HepG2 (cell line): ENCODE measurements around the gene SEMA3F. TPM values are rescaled to one million over a fixed set of nuclear protein-coding genes. Genes with fewer than 3 reads are reported as not detected.

Source experiments
- ARNT ChIP-seq: fragments of 450-650 bp; IDR thresholded peaks from 2 replicates; pipeline ENCODE4 v1.6.1; 2017
- ASH2L ChIP-seq: fragments of 300-600, 200-600 bp; sonication (generic); IDR thresholded peaks from 2 replicates; pipeline ENCODE4 v1.7.0; 2017; ENCODE audit warnings: low read depth, mild to moderate bottlenecking, moderate library complexity, mixed read lengths, low read length; ENCODE audit not compliant: insufficient read length
- GRHL1 ChIP-seq: sonication (generic); formaldehyde crosslinking; conservative IDR thresholded peaks from 2 replicates; pipeline ENCODE4 v1.8.0; 2022; ENCODE audit warnings: missing genetic modification reagents
- HDAC1 ChIP-seq: sonication (generic); formaldehyde crosslinking; IDR thresholded peaks from 2 replicates; pipeline ENCODE4 v1.5.1; 2020; ENCODE audit warnings: mild to moderate bottlenecking, missing genetic modification reagents
- HNF4G ChIP-seq, 2 experiments: sonication (generic) in 1 of 2; formaldehyde crosslinking in 1 of 2; IDR thresholded peaks; 2 replicates each; pipeline versions ENCODE4 v1.4.0 to v1.6.1; 2011 to 2020; ENCODE audit warnings: borderline replicate concordance in 2 of 2, low read depth in 2 of 2, mild to moderate bottlenecking in 2 of 2, low read length in 1 of 2, missing genetic modification reagents in 1 of 2, moderate library complexity in 1 of 2
- KLF11 ChIP-seq: IDR thresholded peaks from 2 replicates; pipeline ENCODE4 v1.6.1; 2016; ENCODE audit warnings: missing compliant biosample characterization
- MAZ ChIP-seq, 2 experiments: sonication (generic) in 1 of 2; formaldehyde crosslinking in 1 of 2; IDR thresholded peaks; 2 replicates each; pipeline versions ENCODE4 v1.5.0 to v1.6.1; 2012 to 2020; ENCODE audit warnings: low read depth in 2 of 2, mild to moderate bottlenecking in 2 of 2, borderline replicate concordance in 1 of 2, improper control_type of control experiment in 1 of 2, low read length in 1 of 2, missing genetic modification reagents in 1 of 2, moderate library complexity in 1 of 2
- MYPOP ChIP-seq: sonication (generic); formaldehyde crosslinking; IDR thresholded peaks from 2 replicates; pipeline ENCODE4 v1.8.1; 2023; ENCODE audit warnings: mild to moderate bottlenecking, moderate library complexity, missing genetic modification reagents
- PITX1 ChIP-seq: sonication (generic); formaldehyde crosslinking; IDR thresholded peaks from 2 replicates; pipeline ENCODE4 v1.5.1; 2020; ENCODE audit warnings: mild to moderate bottlenecking, missing genetic modification reagents
- SALL1 ChIP-seq: sonication (generic); formaldehyde crosslinking; IDR thresholded peaks from 2 replicates; pipeline ENCODE4 v1.8.0; 2022; ENCODE audit warnings: mild to moderate bottlenecking, missing genetic modification reagents
- SMC3 ChIP-seq: IDR thresholded peaks from 2 replicates; pipeline ENCODE4 v1.6.1; 2011; ENCODE audit warnings: low read length, improper control_type of control experiment
- TBL1XR1 ChIP-seq: fragments of 150-350 bp; IDR thresholded peaks from 2 replicates; pipeline ENCODE4 v1.6.1; 2014; ENCODE audit warnings: borderline replicate concordance, low read length; ENCODE audit not compliant: partially characterized antibody
- TEAD3 ChIP-seq: optimal IDR thresholded peaks from 2 replicates; pipeline ENCODE3; 2016; ENCODE audit warnings: borderline replicate concordance
- THAP11 ChIP-seq: IDR thresholded peaks from 2 replicates; pipeline ENCODE4 v1.6.1; 2016; ENCODE audit warnings: missing biosample characterization, missing genetic modification reagents
- ZBTB3 ChIP-seq: sonication (generic); formaldehyde crosslinking; IDR thresholded peaks from 2 replicates; pipeline ENCODE4 v1.4.0; 2020; ENCODE audit warnings: low read depth, mild to moderate bottlenecking, moderate library complexity, missing genetic modification reagents, borderline replicate concordance
- ZBTB33 ChIP-seq: sonication (generic); formaldehyde crosslinking; IDR thresholded peaks from 2 replicates; pipeline ENCODE4 v1.4.0; 2020; ENCODE audit warnings: missing genetic modification reagents
- ZNF224 ChIP-seq: sonication (generic); formaldehyde crosslinking; IDR thresholded peaks from 2 replicates; pipeline ENCODE4 v1.5.0; 2020; ENCODE audit warnings: mild to moderate bottlenecking, missing genetic modification reagents
- ZNF256 ChIP-seq: sonication (generic); formaldehyde crosslinking; conservative IDR thresholded peaks from 2 replicates; pipeline ENCODE4 v1.4.0; 2020; ENCODE audit warnings: missing genetic modification reagents
- ZNF274 ChIP-seq: sonication (generic); formaldehyde crosslinking; IDR thresholded peaks from 2 replicates; pipeline ENCODE4 v1.5.1; 2020; ENCODE audit warnings: mild to moderate bottlenecking, missing genetic modification reagents
- ZNF44 ChIP-seq: sonication (generic); formaldehyde crosslinking; IDR thresholded peaks from 2 replicates; pipeline ENCODE4 v1.5.1; 2020; ENCODE audit warnings: mild to moderate bottlenecking, missing genetic modification reagents
- ZNF775 ChIP-seq: sonication (generic); formaldehyde crosslinking; IDR thresholded peaks from 2 replicates; pipeline ENCODE4 v1.4.0; 2020; ENCODE audit warnings: missing genetic modification reagents, mild to moderate bottlenecking, moderate library complexity, borderline replicate concordance
- ZXDC ChIP-seq: sonication (generic); formaldehyde crosslinking; IDR thresholded peaks from 2 replicates; pipeline ENCODE4 v1.5.0; 2020; ENCODE audit warnings: mild to moderate bottlenecking, missing genetic modification reagents
- polyA plus RNA-seq, 8 experiments: library from polyadenylated mRNA; depleted of rRNA in 3 of 8; stranded (reverse) in 7 of 8; unstranded in 1 of 8; fragments of >200 nt; fragmentation: Illumina TruSeq in 4 of 8; extraction: Trizol in 4 of 8; gene quantifications; 2 replicates each; pipeline versions ENCODE4 v1.2.1 to v1.2.3, GENCODE V29; 2011 to 2016; ENCODE audit warnings: low read depth in 4 of 8, missing spikeins in 1 of 8, mixed read lengths in 1 of 8; ENCODE audit not compliant: insufficient read depth in 1 of 8
- total RNA-seq, 5 experiments: library from RNA; depleted of rRNA; stranded (reverse); fragments of >200 nt; fragmentation: Illumina TruSeq; extraction: Trizol; gene quantifications; 2 replicates each; pipeline ENCODE4 v1.2.3, GENCODE V29; 2016; ENCODE audit warnings: low read depth in 1 of 5

The SEMA3F gene
- total and polyA plus RNA-seq, 2 of the 13 experiments (the other 11 are each of a cell fraction or from before 2014, with no cell fraction given) = 7.6 to 17.2 TPM

GRCh38 chr3:50196253-50196801 lies 41.2 kb downstream of the SEMA3F start (continued):
- TF ChIP-seq SALL1 (CRISPR knock-in tag) = peak; percentile 13
- TF ChIP-seq ZNF224 (CRISPR knock-in tag) = peak; percentile 87; the same call in 1 of the 2 replicates
- TF ChIP-seq ARNT = no peak
- peak; percentile 68; the same call in 1 of the 2 replicates for TF ChIP-seq ZNF44 (CRISPR knock-in tag)
- TF ChIP-seq ZNF274 = no peak
- no peak for TF ChIP-seq ZNF775 (CRISPR knock-in tag)
- 0 out of 2 replicates have a peak, but pooled peaks have one; percentile 4 for TF ChIP-seq PITX1 (CRISPR knock-in tag)
- no peak for TF ChIP-seq SMC3
- TF ChIP-seq HDAC1 (CRISPR knock-in tag) = 0 out of 2 replicates have a peak, but pooled peaks have one; percentile 13
- TF ChIP-seq MAZ (IDR thresholded peaks at IDR 0.05; ENCODE audit: borderline replicate concordance, low read depth, low read length) = no peak
- no peak for TF ChIP-seq MAZ (CRISPR knock-in tag; IDR thresholded peaks at IDR 0.05; ENCODE audit: low read depth)
- 0 out of 2 replicates have a peak, but pooled peaks have one; percentile 2 for TF ChIP-seq HNF4G (IDR thresholded peaks at IDR 0.05; ENCODE audit: borderline replicate concordance, low read depth, low read length)
- TF ChIP-seq HNF4G (CRISPR knock-in tag; IDR thresholded peaks at IDR 0.05; ENCODE audit: borderline replicate concordance, low read depth) = no peak
- no peak for TF ChIP-seq GRHL1 (CRISPR knock-in tag)
- no peak for TF ChIP-seq ZXDC (CRISPR knock-in tag)
- TF ChIP-seq KLF11 (CRISPR knock-in tag) = no peak
- TF ChIP-seq ASH2L = peak; percentile 62
- TF ChIP-seq ZBTB33 (CRISPR knock-in tag) = no peak
- TF ChIP-seq THAP11 (CRISPR knock-in tag) = no peak
- TF ChIP-seq MYPOP (CRISPR knock-in tag) = no peak
- TF ChIP-seq TBL1XR1 = no peak
- TF ChIP-seq TEAD3 = no peak
- no peak; the same call in 1 of the 2 replicates for TF ChIP-seq ZBTB3 (CRISPR knock-in tag)
- 0 out of 2 replicates have a peak, but pooled peaks have one; percentile 5 for TF ChIP-seq ZNF256 (CRISPR knock-in tag)
